HEK293 (cell line): Measurements from ENCODE around the gene RPL29.

ENCODE experiments used
- BCL11A ChIP-seq: fragments of 450-650 bp; formaldehyde crosslinking; IDR thresholded peaks from 2 replicates; pipeline ENCODE4 v1.5.1; 2016; ENCODE audit warnings: low read depth, missing biosample characterization, missing genetic modification characterization
- EGR2 ChIP-seq: fragments of 450-650 bp; formaldehyde crosslinking; IDR thresholded peaks from 2 replicates; pipeline ENCODE4 v1.5.1; 2016; ENCODE audit warnings: low read depth, missing biosample characterization, missing genetic modification characterization
- KLF1 ChIP-seq: fragments of 450-650 bp; formaldehyde crosslinking; IDR thresholded peaks from 2 replicates; pipeline ENCODE4 v1.5.1; 2016; ENCODE audit warnings: missing biosample characterization, missing genetic modification characterization
- KLF7 ChIP-seq: fragments of 450-650 bp; formaldehyde crosslinking; IDR thresholded peaks from 2 replicates; pipeline ENCODE4 v1.5.1; 2016; ENCODE audit warnings: missing biosample characterization, missing genetic modification characterization, borderline replicate concordance
- PRDM4 ChIP-seq: fragments of 450-650 bp; formaldehyde crosslinking; IDR thresholded peaks from 2 replicates; pipeline ENCODE4 v1.5.1; 2017; ENCODE audit warnings: missing biosample characterization, missing genetic modification characterization
- WT1 ChIP-seq: fragments of 450-650 bp; formaldehyde crosslinking; IDR thresholded peaks from 2 replicates; pipeline ENCODE4 v1.5.1; 2016; ENCODE audit warnings: missing biosample characterization, missing genetic modification characterization
- ZBTB10 ChIP-seq: fragments of 450-650 bp; formaldehyde crosslinking; IDR thresholded peaks from 2 replicates; pipeline ENCODE4 v1.5.1; 2016; ENCODE audit warnings: missing biosample characterization, missing genetic modification characterization
- ZBTB20 ChIP-seq: fragments of 450-650 bp; formaldehyde crosslinking; IDR thresholded peaks from 2 replicates; pipeline ENCODE4 v1.5.1; 2016; ENCODE audit warnings: missing biosample characterization, missing genetic modification characterization
- ZEB2 ChIP-seq: fragments of 450-650 bp; formaldehyde crosslinking; IDR thresholded peaks from 2 replicates; pipeline ENCODE4 v1.5.1; 2016; ENCODE audit warnings: missing biosample characterization, missing genetic modification characterization
- ZNF133 ChIP-seq: fragments of 450-650 bp; formaldehyde crosslinking; IDR thresholded peaks from 2 replicates; pipeline ENCODE4 v1.5.1; 2016; ENCODE audit warnings: missing biosample characterization, missing genetic modification characterization
- ZNF2 ChIP-seq: fragments of 450-650 bp; formaldehyde crosslinking; IDR thresholded peaks from 2 replicates; pipeline ENCODE4 v1.5.1; 2016; ENCODE audit warnings: missing biosample characterization, missing genetic modification characterization
- ZNF248 ChIP-seq: fragments of 450-650 bp; formaldehyde crosslinking; IDR thresholded peaks from 2 replicates; pipeline ENCODE4 v1.5.1; 2017; ENCODE audit warnings: missing biosample characterization, missing genetic modification characterization
- ZNF292 ChIP-seq: fragments of 450-650 bp; formaldehyde crosslinking; IDR thresholded peaks from 2 replicates; pipeline ENCODE4 v1.5.1; 2016; ENCODE audit warnings: low read depth, missing biosample characterization, missing genetic modification characterization, borderline replicate concordance
- ZNF416 ChIP-seq: fragments of 450-650 bp; formaldehyde crosslinking; IDR thresholded peaks from 2 replicates; pipeline ENCODE4 v1.5.1; 2016; ENCODE audit warnings: missing biosample characterization, missing genetic modification characterization
- ZNF473 ChIP-seq: fragments of 450-650 bp; formaldehyde crosslinking; IDR thresholded peaks from 2 replicates; pipeline ENCODE4 v1.5.1; 2017; ENCODE audit warnings: missing biosample characterization, missing genetic modification characterization
- ZNF555 ChIP-seq: fragments of 450-650 bp; formaldehyde crosslinking; conservative IDR thresholded peaks from 2 replicates; pipeline ENCODE4 v1.5.1; 2017; ENCODE audit warnings: missing biosample characterization, mild to moderate bottlenecking, missing genetic modification characterization, inconsistent platforms
- ZNF560 ChIP-seq: fragments of 450-650 bp; formaldehyde crosslinking; IDR thresholded peaks from 2 replicates; pipeline ENCODE4 v1.5.1; 2017; ENCODE audit warnings: missing biosample characterization, missing genetic modification characterization, borderline replicate concordance
- ZNF621 ChIP-seq: fragments of 450-650 bp; formaldehyde crosslinking; IDR thresholded peaks from 2 replicates; pipeline ENCODE4 v1.5.1; 2017; ENCODE audit warnings: missing biosample characterization, missing genetic modification characterization
- ZNF658 ChIP-seq: fragments of 450-650 bp; formaldehyde crosslinking; IDR thresholded peaks from 2 replicates; pipeline ENCODE4; 2016; ENCODE audit warnings: missing biosample characterization, missing genetic modification characterization
- ZNF776 ChIP-seq: fragments of 450-650 bp; formaldehyde crosslinking; IDR thresholded peaks from 2 replicates; pipeline ENCODE4 v1.5.0; 2017; ENCODE audit warnings: missing biosample characterization, missing genetic modification characterization, borderline replicate concordance
- ZNF777 ChIP-seq: fragments of 450-650 bp; formaldehyde crosslinking; IDR thresholded peaks from 2 replicates; pipeline ENCODE4 v1.5.1; 2017; ENCODE audit warnings: missing biosample characterization, missing genetic modification characterization, borderline replicate concordance
- ZNF843 ChIP-seq: fragments of 450-650 bp; formaldehyde crosslinking; IDR thresholded peaks from 2 replicates; pipeline ENCODE4 v1.5.1; 2016; ENCODE audit warnings: missing biosample characterization, missing genetic modification characterization
- ZSCAN23 ChIP-seq: fragments of 450-650 bp; formaldehyde crosslinking; IDR thresholded peaks from 2 replicates; pipeline ENCODE4 v1.5.1; 2016; ENCODE audit warnings: missing biosample characterization, missing genetic modification characterization
- TF ChIP-seq, protein P1 (sequence below): fragments of 450-650 bp; formaldehyde crosslinking; IDR thresholded peaks from 2 replicates; pipeline ENCODE4 v1.5.1; 2016; ENCODE audit warnings: missing biosample characterization, missing genetic modification characterization, low read depth
- TF ChIP-seq, protein P2 (sequence below): fragments of 450-650 bp; formaldehyde crosslinking; IDR thresholded peaks from 2 replicates; pipeline ENCODE4 v1.5.1; 2017; ENCODE audit warnings: missing biosample characterization, missing genetic modification characterization
- TF ChIP-seq, protein P3 (sequence below): fragments of 450-650 bp; formaldehyde crosslinking; IDR thresholded peaks from 2 replicates; pipeline ENCODE4 v1.5.1; 2017; ENCODE audit warnings: missing biosample characterization, missing genetic modification characterization
- TF ChIP-seq, protein P4 (sequence below): fragments of 450-650 bp; formaldehyde crosslinking; IDR thresholded peaks from 2 replicates; pipeline ENCODE4 v1.5.1; 2016; ENCODE audit warnings: missing biosample characterization, missing genetic modification characterization

Gene RPL29

DNA sequence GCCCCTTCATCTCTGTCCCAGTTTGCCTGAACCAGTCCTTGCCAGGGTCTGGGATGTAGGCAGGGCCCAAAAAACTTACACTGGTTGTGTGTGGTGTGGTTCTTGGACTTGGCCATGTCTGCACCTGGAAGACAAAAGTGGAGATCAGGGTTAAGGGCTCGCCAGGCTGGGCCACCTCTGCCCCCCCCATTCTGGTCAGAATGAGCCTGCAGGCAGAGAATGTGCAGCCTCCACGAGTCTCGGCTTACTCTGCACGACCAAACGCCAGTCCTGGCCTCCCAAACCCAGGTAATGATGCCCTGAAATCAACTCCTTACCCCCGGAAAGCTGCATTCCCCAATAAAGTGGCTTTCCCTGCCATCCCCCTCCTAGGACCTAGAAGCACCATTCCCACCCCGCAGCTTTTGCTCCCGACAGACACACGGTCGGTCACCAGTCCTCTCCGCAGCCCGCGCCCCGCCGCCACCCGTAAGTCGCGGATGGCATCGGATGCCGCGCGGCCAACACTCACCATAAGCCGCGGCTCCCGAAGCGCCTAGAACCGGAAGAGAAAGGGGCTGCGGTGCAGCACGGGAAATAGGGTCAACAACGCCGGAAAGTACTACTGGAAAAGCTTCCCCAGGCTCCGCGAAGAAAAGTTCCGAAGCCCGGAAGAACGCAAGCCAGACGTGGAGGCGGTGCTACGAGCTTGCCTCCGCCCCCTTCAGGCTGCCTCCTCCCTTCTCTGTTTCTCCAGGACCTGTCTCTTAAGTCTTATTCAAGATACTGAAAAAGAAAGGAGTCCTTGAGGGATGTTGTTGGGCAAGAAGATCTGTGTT, at the start of gene RPL29 (continued):
- TF ChIP-seq KLF7 (tag by site-specific recombination) (peak; percentile 10; the same call in 1 of the 2 replicates), KLF1 (tag by site-specific recombination) (no peak), ZNF248 (tag by site-specific recombination) (no peak), ZBTB10 (tag by site-specific recombination) (0 out of 2 replicates have a peak, but pooled peaks have one; percentile 31), ZBTB20 (tag by site-specific recombination) (peak; percentile 47; the same call in 1 of the 2 replicates), ZSCAN23 (tag by site-specific recombination) (peak; percentile 84), ZNF292 (tag by site-specific recombination) (no peak), ZEB2 (tag by site-specific recombination) (peak; percentile 77), ZNF416 (tag by site-specific recombination) (no peak), ZNF473 (no peak), ZNF133 (tag by site-specific recombination) (no peak; the same call in 1 of the 2 replicates), BCL11A (tag by site-specific recombination) (no peak), PRDM4 (tag by site-specific recombination) (peak; percentile 59; the same call in 1 of the 2 replicates), ZNF555 (no peak), EGR2 (tag by site-specific recombination) (0 out of 2 replicates have a peak, but pooled peaks have one; percentile 26), ZNF2 (tag by site-specific recombination) (peak; percentile 94), ZNF776 (tag by site-specific recombination) (no peak), ZNF658 (tag by site-specific recombination) (no peak), ZNF843 (tag by site-specific recombination) (peak; percentile 64; the same call in 1 of the 2 replicates), ZNF560 (tag by site-specific recombination) (no peak), WT1 (tag by site-specific recombination) (peak; percentile 43; the same call in 1 of the 2 replicates), ZNF777 (tag by site-specific recombination) (peak; percentile 36; the same call in 1 of the 2 replicates), ZNF621 (tag by site-specific recombination) (no peak)
- TF ChIP-seq, protein P1, sequence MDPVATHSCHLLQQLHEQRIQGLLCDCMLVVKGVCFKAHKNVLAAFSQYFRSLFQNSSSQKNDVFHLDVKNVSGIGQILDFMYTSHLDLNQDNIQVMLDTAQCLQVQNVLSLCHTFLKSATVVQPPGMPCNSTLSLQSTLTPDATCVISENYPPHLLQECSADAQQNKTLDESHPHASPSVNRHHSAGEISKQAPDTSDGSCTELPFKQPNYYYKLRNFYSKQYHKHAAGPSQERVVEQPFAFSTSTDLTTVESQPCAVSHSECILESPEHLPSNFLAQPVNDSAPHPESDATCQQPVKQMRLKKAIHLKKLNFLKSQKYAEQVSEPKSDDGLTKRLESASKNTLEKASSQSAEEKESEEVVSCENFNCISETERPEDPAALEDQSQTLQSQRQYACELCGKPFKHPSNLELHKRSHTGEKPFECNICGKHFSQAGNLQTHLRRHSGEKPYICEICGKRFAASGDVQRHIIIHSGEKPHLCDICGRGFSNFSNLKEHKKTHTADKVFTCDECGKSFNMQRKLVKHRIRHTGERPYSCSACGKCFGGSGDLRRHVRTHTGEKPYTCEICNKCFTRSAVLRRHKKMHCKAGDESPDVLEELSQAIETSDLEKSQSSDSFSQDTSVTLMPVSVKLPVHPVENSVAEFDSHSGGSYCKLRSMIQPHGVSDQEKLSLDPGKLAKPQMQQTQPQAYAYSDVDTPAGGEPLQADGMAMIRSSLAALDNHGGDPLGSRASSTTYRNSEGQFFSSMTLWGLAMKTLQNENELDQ (tag by site-specific recombination) = no peak
- TF ChIP-seq, protein P2, sequence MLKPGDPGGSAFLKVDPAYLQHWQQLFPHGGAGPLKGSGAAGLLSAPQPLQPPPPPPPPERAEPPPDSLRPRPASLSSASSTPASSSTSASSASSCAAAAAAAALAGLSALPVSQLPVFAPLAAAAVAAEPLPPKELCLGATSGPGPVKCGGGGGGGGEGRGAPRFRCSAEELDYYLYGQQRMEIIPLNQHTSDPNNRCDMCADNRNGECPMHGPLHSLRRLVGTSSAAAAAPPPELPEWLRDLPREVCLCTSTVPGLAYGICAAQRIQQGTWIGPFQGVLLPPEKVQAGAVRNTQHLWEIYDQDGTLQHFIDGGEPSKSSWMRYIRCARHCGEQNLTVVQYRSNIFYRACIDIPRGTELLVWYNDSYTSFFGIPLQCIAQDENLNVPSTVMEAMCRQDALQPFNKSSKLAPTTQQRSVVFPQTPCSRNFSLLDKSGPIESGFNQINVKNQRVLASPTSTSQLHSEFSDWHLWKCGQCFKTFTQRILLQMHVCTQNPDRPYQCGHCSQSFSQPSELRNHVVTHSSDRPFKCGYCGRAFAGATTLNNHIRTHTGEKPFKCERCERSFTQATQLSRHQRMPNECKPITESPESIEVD = no peak
- TF ChIP-seq, protein P3, sequence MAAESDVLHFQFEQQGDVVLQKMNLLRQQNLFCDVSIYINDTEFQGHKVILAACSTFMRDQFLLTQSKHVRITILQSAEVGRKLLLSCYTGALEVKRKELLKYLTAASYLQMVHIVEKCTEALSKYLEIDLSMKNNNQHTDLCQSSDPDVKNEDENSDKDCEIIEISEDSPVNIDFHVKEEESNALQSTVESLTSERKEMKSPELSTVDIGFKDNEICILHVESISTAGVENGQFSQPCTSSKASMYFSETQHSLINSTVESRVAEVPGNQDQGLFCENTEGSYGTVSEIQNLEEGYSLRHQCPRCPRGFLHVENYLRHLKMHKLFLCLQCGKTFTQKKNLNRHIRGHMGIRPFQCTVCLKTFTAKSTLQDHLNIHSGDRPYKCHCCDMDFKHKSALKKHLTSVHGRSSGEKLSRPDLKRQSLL = 0 out of 2 replicates have a peak, but pooled peaks have one; percentile 42
- TF ChIP-seq, protein P4, sequence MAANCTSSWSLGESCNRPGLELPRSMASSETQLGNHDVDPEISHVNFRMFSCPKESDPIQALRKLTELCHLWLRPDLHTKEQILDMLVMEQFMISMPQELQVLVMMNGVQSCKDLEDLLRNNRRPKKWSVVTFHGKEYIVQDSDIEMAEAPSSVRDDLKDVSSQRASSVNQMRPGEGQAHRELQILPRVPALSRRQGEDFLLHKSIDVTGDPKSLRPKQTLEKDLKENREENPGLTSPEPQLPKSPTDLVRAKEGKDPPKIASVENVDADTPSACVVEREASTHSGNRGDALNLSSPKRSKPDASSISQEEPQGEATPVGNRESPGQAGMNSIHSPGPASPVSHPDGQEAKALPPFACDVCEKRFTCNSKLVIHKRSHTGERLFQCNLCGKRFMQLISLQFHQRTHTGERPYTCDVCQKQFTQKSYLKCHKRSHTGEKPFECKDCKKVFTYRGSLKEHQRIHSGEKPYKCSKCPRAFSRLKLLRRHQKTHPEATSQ (tag by site-specific recombination) = peak; percentile 37; the same call in 1 of the 2 replicates
